ENCODE results near the gene RABAC1.

The RABAC1 gene

GRCh38 chr19:41930926-41931592, 28.1 kb downstream of the RABAC1 start:
- H3K36me3 ChIP-seq (ENCODE audit: insufficient read depth, insufficient read length, low read length): no peaks in the 10 kb centered on the region
- no peak for TF ChIP-seq ZNF274 (IDR thresholded peaks at IDR 0.05; ENCODE audit: low read depth, low read length)
- TF ChIP-seq YY1 (IDR thresholded peaks at IDR 0.05; ENCODE audit: insufficient read depth, insufficient read length): no peak
- TF ChIP-seq SUZ12 (IDR thresholded peaks at IDR 0.05; ENCODE audit: extremely low read depth, insufficient read depth, insufficient read length): no peak
- no peak overlapping the region for H3K9ac ChIP-seq (ENCODE audit: insufficient read length, low read depth)
- H3K4me1 ChIP-seq (ENCODE audit: insufficient read depth, insufficient read length): peaks cover 15% of the 10 kb centered on the region
- no peak overlapping the region for H3K4me3 ChIP-seq (ENCODE audit: insufficient read length, low read depth)
- peak; percentile 46 for DNase-seq (ENCODE audit: low read depth, low spot score)
- no peaks in the 10 kb centered on the region for H3K9me3 ChIP-seq (ENCODE audit: insufficient read depth, low read length)
- peaks cover 92% of the 10 kb centered on the region for H3K27me3 ChIP-seq (ENCODE audit: insufficient read depth, insufficient read length)

- Histone ChIP-seq H3K9me3 (ENCODE audit: insufficient read depth, low read length) (no peaks in the 10 kb centered on the region), H3K9ac (ENCODE audit: insufficient read length, low read depth) (no peak overlapping the region), H3K4me1 (ENCODE audit: insufficient read depth, insufficient read length) (peaks cover 15% of the 10 kb centered on the region), H3K4me3 (ENCODE audit: insufficient read length, low read depth) (no peak overlapping the region), H3K36me3 (ENCODE audit: insufficient read depth, insufficient read length, low read length) (no peaks in the 10 kb centered on the region), H3K27me3 (ENCODE audit: insufficient read depth, insufficient read length) (peaks cover 93% of the 10 kb centered on the region)
- TF ChIP-seq YY1 (IDR thresholded peaks at IDR 0.05; ENCODE audit: insufficient read depth, insufficient read length) (no peak), ZNF274 (IDR thresholded peaks at IDR 0.05; ENCODE audit: low read depth, low read length) (no peak), SUZ12 (IDR thresholded peaks at IDR 0.05; ENCODE audit: extremely low read depth, insufficient read depth, insufficient read length) (no peak)
- DNase-seq (ENCODE audit: low read depth, low spot score): no peak
Measured at GRCh38 chr19:41930322-41930722, 28.8 kb downstream of the RABAC1 start.

DNA sequence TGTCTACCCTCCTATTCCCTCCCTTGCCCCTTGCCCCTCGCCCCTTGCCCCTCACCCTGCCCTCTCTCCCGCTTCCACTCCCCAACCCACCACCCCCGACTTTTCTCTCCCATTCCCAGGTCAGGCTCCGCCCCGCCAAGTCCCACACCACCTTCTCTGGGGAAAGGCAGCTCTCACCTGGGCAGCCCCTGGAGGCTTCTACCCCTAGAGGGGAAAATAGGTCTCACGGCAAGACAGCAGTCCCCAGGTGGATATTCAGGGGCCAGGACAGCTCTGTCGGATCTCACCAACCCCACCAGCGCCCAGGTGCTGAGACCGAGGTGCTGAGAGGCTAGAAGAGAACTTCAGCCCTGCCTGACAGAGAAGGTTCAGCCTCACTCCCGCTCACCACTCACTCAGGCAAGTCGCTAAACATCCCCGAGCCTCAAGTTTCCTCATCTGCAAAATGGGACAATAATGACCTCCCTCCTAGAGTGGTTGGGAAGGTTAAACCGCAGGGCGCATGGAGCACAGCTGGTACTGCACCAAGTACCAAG, 29.5 kb downstream of the RABAC1 start:
- no peak overlapping the region for H3K9ac ChIP-seq (ENCODE audit: insufficient read length, low read depth)
- peaks cover 15% of the 10 kb centered on the region for H3K4me1 ChIP-seq (ENCODE audit: insufficient read depth, insufficient read length)
- no peaks in the 10 kb centered on the region for H3K36me3 ChIP-seq (ENCODE audit: insufficient read depth, insufficient read length, low read length)
- H3K9me3 ChIP-seq (ENCODE audit: insufficient read depth, low read length): no peaks in the 10 kb centered on the region
- H3K27me3 ChIP-seq (ENCODE audit: insufficient read depth, insufficient read length): peaks cover 95% of the 10 kb centered on the region
- no peak for DNase-seq (ENCODE audit: low read depth, low spot score)
- no peak overlapping the region for H3K4me3 ChIP-seq (ENCODE audit: insufficient read length, low read depth)
- TF ChIP-seq ZNF274 (IDR thresholded peaks at IDR 0.05; ENCODE audit: low read depth, low read length) (no peak), YY1 (IDR thresholded peaks at IDR 0.05; ENCODE audit: insufficient read depth, insufficient read length) (no peak), SUZ12 (IDR thresholded peaks at IDR 0.05; ENCODE audit: extremely low read depth, insufficient read depth, insufficient read length) (no peak)

DNA sequence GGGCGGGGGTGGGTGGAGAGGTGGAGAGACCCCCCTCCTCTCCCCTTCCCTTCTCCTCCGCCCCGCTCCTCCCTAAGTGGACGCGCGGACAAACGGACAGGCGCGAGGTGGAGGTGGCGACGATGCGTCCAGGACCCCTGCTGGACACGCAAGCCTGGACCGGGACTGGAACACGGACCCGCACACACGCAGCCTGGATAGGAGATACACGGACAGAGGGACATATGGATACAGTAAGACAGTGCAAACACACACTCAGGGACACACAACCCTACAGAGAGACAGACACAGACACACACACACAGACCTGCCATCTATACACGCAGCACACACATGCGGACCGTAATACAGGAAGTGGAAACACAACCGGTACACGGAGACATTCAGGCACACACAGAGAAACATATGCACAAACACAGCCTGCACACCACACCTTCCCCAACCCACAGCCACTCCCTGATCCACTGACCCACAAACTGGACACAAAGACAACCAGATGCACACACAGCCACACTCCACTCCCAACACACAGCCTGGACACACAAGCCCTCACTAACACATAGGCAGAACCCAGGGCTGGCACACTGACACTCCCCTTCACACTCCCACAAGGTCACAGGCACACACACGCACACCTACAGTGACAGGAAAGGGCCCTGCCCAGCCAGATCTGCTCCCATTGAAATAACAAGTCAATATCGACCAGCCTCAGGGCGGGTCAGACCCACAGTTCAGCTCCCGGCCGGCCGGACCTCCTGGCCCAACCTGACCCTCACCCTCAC, 30.2 kb downstream of the RABAC1 start:
- Histone ChIP-seq H3K27me3 (ENCODE audit: insufficient read depth, insufficient read length) (peaks cover 96% of the 10 kb centered on the region), H3K4me1 (ENCODE audit: insufficient read depth, insufficient read length) (peaks cover 15% of the 10 kb centered on the region), H3K9me3 (ENCODE audit: insufficient read depth, low read length) (no peaks in the 10 kb centered on the region), H3K36me3 (ENCODE audit: insufficient read depth, insufficient read length, low read length) (no peaks in the 10 kb centered on the region), H3K4me3 (ENCODE audit: insufficient read length, low read depth) (peak overlapping the region; percentile 13), H3K9ac (ENCODE audit: insufficient read length, low read depth) (no peak overlapping the region)
- TF ChIP-seq ZNF274 (IDR thresholded peaks at IDR 0.05; ENCODE audit: low read depth, low read length): no peak
- TF ChIP-seq SUZ12 (IDR thresholded peaks at IDR 0.05; ENCODE audit: extremely low read depth, insufficient read depth, insufficient read length): peak; percentile 84
- TF ChIP-seq YY1 (IDR thresholded peaks at IDR 0.05; ENCODE audit: insufficient read depth, insufficient read length): no peak
- DNase-seq (ENCODE audit: low read depth, low spot score): no peak

DNA sequence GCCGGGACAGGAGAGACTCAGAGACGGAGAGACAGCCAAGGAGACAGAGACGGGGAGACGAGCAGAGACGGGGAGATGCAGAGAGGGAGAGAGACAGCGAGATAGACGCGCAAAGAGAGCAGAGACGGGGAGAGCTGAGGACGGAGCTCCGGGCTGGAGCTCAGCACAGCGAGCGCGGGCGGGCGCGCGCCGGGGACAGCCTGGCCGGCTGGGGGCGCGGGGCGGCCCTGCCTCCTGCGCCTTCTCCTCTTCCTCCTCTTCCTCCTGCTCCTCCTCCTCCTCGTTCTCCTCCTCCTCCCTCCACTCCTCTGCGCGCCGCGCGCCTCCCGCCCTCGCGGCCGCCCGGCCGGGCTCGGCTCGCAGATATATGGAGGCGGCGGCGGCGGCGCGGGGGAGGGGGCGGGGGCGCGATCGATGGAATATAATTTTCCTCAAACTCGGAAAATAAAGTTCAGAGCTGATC, 30.9 kb downstream of the RABAC1 start, which contains the start of gene ERFL:
Gene ERFL, minus strand, starts transcription at position 229 of the 463 bp plus-strand sequence. CDS start 15,530 bp downstream, outside the sequence.
- Histone ChIP-seq H3K9ac (ENCODE audit: insufficient read length, low read depth) (peak within 1 kb of the TSS; percentile 42), H3K9me3 (ENCODE audit: insufficient read depth, low read length) (no peaks in the 10 kb centered on the region), H3K36me3 (ENCODE audit: insufficient read depth, insufficient read length, low read length) (no peaks in the 10 kb centered on the region), H3K4me3 (ENCODE audit: insufficient read length, low read depth) (peak within 1 kb of the TSS; percentile 32), H3K4me1 (ENCODE audit: insufficient read depth, insufficient read length) (peaks cover 15% of the 10 kb centered on the region), H3K27me3 (ENCODE audit: insufficient read depth, insufficient read length) (peaks cover 93% of the 10 kb centered on the region)
- DNase-seq (ENCODE audit: low read depth, low spot score): no peak
- TF ChIP-seq SUZ12 (IDR thresholded peaks at IDR 0.05; ENCODE audit: extremely low read depth, insufficient read depth, insufficient read length) (no peak), ZNF274 (IDR thresholded peaks at IDR 0.05; ENCODE audit: low read depth, low read length) (no peak)

GRCh38 chr19:41927497-41928192, 31.5 kb downstream of the RABAC1 start:
- Histone ChIP-seq H3K9me3 (ENCODE audit: insufficient read depth, low read length) (no peaks in the 10 kb centered on the region), H3K27me3 (ENCODE audit: insufficient read depth, insufficient read length) (peaks cover 93% of the 10 kb centered on the region), H3K9ac (ENCODE audit: insufficient read length, low read depth) (no peak overlapping the region), H3K4me1 (ENCODE audit: insufficient read depth, insufficient read length) (peaks cover 15% of the 10 kb centered on the region), H3K4me3 (ENCODE audit: insufficient read length, low read depth) (peak overlapping the region; percentile 32), H3K36me3 (ENCODE audit: insufficient read depth, insufficient read length, low read length) (no peaks in the 10 kb centered on the region)
- no peak for TF ChIP-seq ZNF274 (IDR thresholded peaks at IDR 0.05; ENCODE audit: low read depth, low read length)
- no peak for TF ChIP-seq YY1 (IDR thresholded peaks at IDR 0.05; ENCODE audit: insufficient read depth, insufficient read length)
- no peak for TF ChIP-seq SUZ12 (IDR thresholded peaks at IDR 0.05; ENCODE audit: extremely low read depth, insufficient read depth, insufficient read length)
- DNase-seq (ENCODE audit: low read depth, low spot score): no peak

Data from NT2/D1 (cell line).